Measurements from ENCODE around the gene OPTC. TPM values are rescaled to one million over a fixed set of nuclear protein-coding genes. Genes with fewer than 3 reads are reported as not detected.

The OPTC gene
- total RNA-seq, 1 experiment from 2014 or later: not detected

- H3K79me2 ChIP-seq (ENCODE audit: low read length): no peaks in the 10 kb centered on the region
- no peak overlapping the region for H3K4me2 ChIP-seq (ENCODE audit: low read depth, low read length, poor library complexity, severe bottlenecking)
- no peaks in the 10 kb centered on the region for H3K36me3 ChIP-seq (ENCODE audit: insufficient read depth, low read length)
Observed at GRCh38 chr1:203549309-203549708, 55.4 kb downstream of the OPTC start.

GRCh38 chr1:203550846-203551245 is 56.9 kb downstream of the OPTC start:
- H3K4me2 ChIP-seq (ENCODE audit: low read depth, low read length, poor library complexity, severe bottlenecking): no peak overlapping the region

More at GRCh38 chr1:203549309-203549708, 55.4 kb downstream of the OPTC start:
- Histone ChIP-seq H3K9me3 (ENCODE audit: low read length) (no peaks in the 10 kb centered on the region), H3K9ac (ENCODE audit: low read length) (no peak overlapping the region), H3K27me3 (ENCODE audit: low read length) (no peaks in the 10 kb centered on the region), H3K4me1 (ENCODE audit: low read length) (no peaks in the 10 kb centered on the region), H3K4me3 (ENCODE audit: low read length) (no peak overlapping the region), H4K20me1 (ENCODE audit: insufficient read depth, low read depth, low read length) (no peaks in the 10 kb centered on the region), H3K9me2 (replicated peaks; ENCODE audit: insufficient read depth, low read length) (no peaks in the 10 kb centered on the region), H3K27ac (ENCODE audit: low read length) (no peak overlapping the region), H2AFZ (ENCODE audit: low read length) (no peak overlapping the region)
- no peak for DNase-seq

GRCh38 chr1:203551550-203551949 is 57.6 kb downstream of the OPTC start:
- Histone ChIP-seq H3K9ac (ENCODE audit: low read length) (no peak overlapping the region), H3K27ac (ENCODE audit: low read length) (no peak overlapping the region), H3K4me2 (ENCODE audit: low read depth, low read length, poor library complexity, severe bottlenecking) (no peak overlapping the region), H3K4me3 (ENCODE audit: low read length) (no peak overlapping the region), H3K9me3 (ENCODE audit: low read length) (no peaks in the 10 kb centered on the region), H2AFZ (ENCODE audit: low read length) (no peak overlapping the region), H3K9me2 (replicated peaks; ENCODE audit: insufficient read depth, low read length) (no peaks in the 10 kb centered on the region), H3K36me3 (ENCODE audit: insufficient read depth, low read length) (no peaks in the 10 kb centered on the region), H3K4me1 (ENCODE audit: low read length) (peaks cover 7% of the 10 kb centered on the region), H3K27me3 (ENCODE audit: low read length) (no peaks in the 10 kb centered on the region), H3K79me2 (ENCODE audit: low read length) (no peaks in the 10 kb centered on the region), H4K20me1 (ENCODE audit: insufficient read depth, low read depth, low read length) (no peaks in the 10 kb centered on the region)
- no peak for DNase-seq

More at GRCh38 chr1:203550846-203551245, 56.9 kb downstream of the OPTC start:
- no peaks in the 10 kb centered on the region for H4K20me1 ChIP-seq (ENCODE audit: insufficient read depth, low read depth, low read length)
- H2AFZ ChIP-seq (ENCODE audit: low read length): no peak overlapping the region
- H3K9ac ChIP-seq (ENCODE audit: low read length): no peak overlapping the region
- DNase-seq: no peak
- no peaks in the 10 kb centered on the region for H3K79me2 ChIP-seq (ENCODE audit: low read length)
- H3K4me3 ChIP-seq (ENCODE audit: low read length): no peak overlapping the region
- H3K36me3 ChIP-seq (ENCODE audit: insufficient read depth, low read length): no peaks in the 10 kb centered on the region
- no peaks in the 10 kb centered on the region for H3K9me2 ChIP-seq (replicated peaks; ENCODE audit: insufficient read depth, low read length)
- H3K27ac ChIP-seq (ENCODE audit: low read length): no peak overlapping the region
- H3K27me3 ChIP-seq (ENCODE audit: low read length): no peaks in the 10 kb centered on the region
- peaks cover under 1% of the 10 kb centered on the region; the same call in 1 of the 2 replicates for H3K4me1 ChIP-seq (ENCODE audit: low read length)
- no peaks in the 10 kb centered on the region for H3K9me3 ChIP-seq (ENCODE audit: low read length)

GRCh38 chr1:203553496-203553895 is 59.5 kb downstream of the OPTC start:
- Histone ChIP-seq H4K20me1 (ENCODE audit: insufficient read depth, low read depth, low read length) (no peaks in the 10 kb centered on the region), H3K79me2 (ENCODE audit: low read length) (no peaks in the 10 kb centered on the region), H3K27me3 (ENCODE audit: low read length) (no peaks in the 10 kb centered on the region), H3K4me3 (ENCODE audit: low read length) (no peak overlapping the region), H3K9me3 (ENCODE audit: low read length) (no peaks in the 10 kb centered on the region), H3K4me2 (ENCODE audit: low read depth, low read length, poor library complexity, severe bottlenecking) (no peak overlapping the region), H3K27ac (ENCODE audit: low read length) (no peak overlapping the region), H3K4me1 (ENCODE audit: low read length) (peaks cover 11% of the 10 kb centered on the region), H2AFZ (ENCODE audit: low read length) (no peak overlapping the region), H3K9me2 (replicated peaks; ENCODE audit: insufficient read depth, low read length) (no peaks in the 10 kb centered on the region), H3K36me3 (ENCODE audit: insufficient read depth, low read length) (no peaks in the 10 kb centered on the region), H3K9ac (ENCODE audit: low read length) (no peak overlapping the region)
- no peak for DNase-seq

- no peaks in the 10 kb centered on the region for H3K27me3 ChIP-seq (ENCODE audit: low read length)
- no peak for DNase-seq
- no peaks in the 10 kb centered on the region for H3K9me3 ChIP-seq (ENCODE audit: low read length)
- H3K4me2 ChIP-seq (ENCODE audit: low read depth, low read length, poor library complexity, severe bottlenecking): no peak overlapping the region
- H3K36me3 ChIP-seq (ENCODE audit: insufficient read depth, low read length): no peaks in the 10 kb centered on the region
- peaks cover 11% of the 10 kb centered on the region for H3K4me1 ChIP-seq (ENCODE audit: low read length)
- H2AFZ ChIP-seq (ENCODE audit: low read length): no peak overlapping the region
- H3K9ac ChIP-seq (ENCODE audit: low read length): no peak overlapping the region
- no peak overlapping the region for H3K27ac ChIP-seq (ENCODE audit: low read length)
- no peaks in the 10 kb centered on the region for H3K79me2 ChIP-seq (ENCODE audit: low read length)
- no peak overlapping the region for H3K4me3 ChIP-seq (ENCODE audit: low read length)
- H4K20me1 ChIP-seq (ENCODE audit: insufficient read depth, low read depth, low read length): no peaks in the 10 kb centered on the region
- H3K9me2 ChIP-seq (replicated peaks; ENCODE audit: insufficient read depth, low read length): no peaks in the 10 kb centered on the region
Observed at GRCh38 chr1:203554071-203554470, 60.1 kb downstream of the OPTC start.

- Histone ChIP-seq H3K79me2 (ENCODE audit: low read length) (no peaks in the 10 kb centered on the region), H3K27me3 (ENCODE audit: low read length) (no peaks in the 10 kb centered on the region), H3K4me1 (ENCODE audit: low read length) (peaks cover 11% of the 10 kb centered on the region), H3K4me3 (ENCODE audit: low read length) (no peak overlapping the region), H3K9me3 (ENCODE audit: low read length) (no peaks in the 10 kb centered on the region), H3K4me2 (ENCODE audit: low read depth, low read length, poor library complexity, severe bottlenecking) (no peak overlapping the region), H2AFZ (ENCODE audit: low read length) (no peak overlapping the region), H4K20me1 (ENCODE audit: insufficient read depth, low read depth, low read length) (no peaks in the 10 kb centered on the region), H3K9ac (ENCODE audit: low read length) (no peak overlapping the region), H3K36me3 (ENCODE audit: insufficient read depth, low read length) (no peaks in the 10 kb centered on the region), H3K9me2 (replicated peaks; ENCODE audit: insufficient read depth, low read length) (no peaks in the 10 kb centered on the region), H3K27ac (ENCODE audit: low read length) (no peak overlapping the region)
- no peak for DNase-seq
Observed at GRCh38 chr1:203555076-203555475, 61.1 kb downstream of the OPTC start.

GRCh38 chr1:203555511-203556046 is 61.6 kb downstream of the OPTC start:
- H2AFZ ChIP-seq (ENCODE audit: low read length): no peak overlapping the region
- H3K79me2 ChIP-seq (ENCODE audit: low read length): no peaks in the 10 kb centered on the region
- H3K9me2 ChIP-seq (replicated peaks; ENCODE audit: insufficient read depth, low read length): no peaks in the 10 kb centered on the region
- no peaks in the 10 kb centered on the region for H4K20me1 ChIP-seq (ENCODE audit: insufficient read depth, low read depth, low read length)
- H3K27me3 ChIP-seq (ENCODE audit: low read length): no peaks in the 10 kb centered on the region
- no peak overlapping the region for H3K9ac ChIP-seq (ENCODE audit: low read length)
- no peaks in the 10 kb centered on the region for H3K9me3 ChIP-seq (ENCODE audit: low read length)
- no peak overlapping the region for H3K27ac ChIP-seq (ENCODE audit: low read length)
- peaks cover 11% of the 10 kb centered on the region for H3K4me1 ChIP-seq (ENCODE audit: low read length)
- no peak overlapping the region for H3K4me2 ChIP-seq (ENCODE audit: low read depth, low read length, poor library complexity, severe bottlenecking)
- no peaks in the 10 kb centered on the region for H3K36me3 ChIP-seq (ENCODE audit: insufficient read depth, low read length)
- no peak for DNase-seq
- H3K4me3 ChIP-seq (ENCODE audit: low read length): no peak overlapping the region

- Histone ChIP-seq H3K79me2 (ENCODE audit: low read length) (no peaks in the 10 kb centered on the region), H3K4me3 (ENCODE audit: low read length) (no peak overlapping the region), H3K4me2 (ENCODE audit: low read depth, low read length, poor library complexity, severe bottlenecking) (no peak overlapping the region), H4K20me1 (ENCODE audit: insufficient read depth, low read depth, low read length) (no peaks in the 10 kb centered on the region), H3K9me2 (replicated peaks; ENCODE audit: insufficient read depth, low read length) (no peaks in the 10 kb centered on the region), H3K27me3 (ENCODE audit: low read length) (no peaks in the 10 kb centered on the region), H3K36me3 (ENCODE audit: insufficient read depth, low read length) (no peaks in the 10 kb centered on the region), H3K9me3 (ENCODE audit: low read length) (no peaks in the 10 kb centered on the region), H3K27ac (ENCODE audit: low read length) (no peak overlapping the region), H3K9ac (ENCODE audit: low read length) (no peak overlapping the region), H2AFZ (ENCODE audit: low read length) (no peak overlapping the region), H3K4me1 (ENCODE audit: low read length) (peaks cover 11% of the 10 kb centered on the region)
- DNase-seq: no peak
Observed at GRCh38 chr1:203556047-203556851, 62.3 kb downstream of the OPTC start.
